ENCODE measurements around the gene DTNA.

The DTNA gene

GRCh38 chr18:34767601-34768027 is 57.5 kb downstream of the DTNA start:
- no peak for DNase-seq (ENCODE audit: low read depth in 2 of 3, low spot score in 2 of 3)

- DNase-seq (ENCODE audit: low read depth in 2 of 3, low spot score in 2 of 3) = no peak
Observed at GRCh38 chr18:34771958-34772357, 61.9 kb downstream of the DTNA start.

GRCh38 chr18:34772887-34773286 is 62.8 kb downstream of the DTNA start:
- DNase-seq (ENCODE audit: low read depth in 2 of 3, low spot score in 2 of 3) = no peak

- no peak for DNase-seq (ENCODE audit: low read depth in 2 of 3, low spot score in 2 of 3)
Observed at GRCh38 chr18:34773378-34773777, 63.3 kb downstream of the DTNA start.

- DNase-seq (ENCODE audit: low read depth in 2 of 3, low spot score in 2 of 3) = no peak
Observed at GRCh38 chr18:34773961-34774766, 64.1 kb downstream of the DTNA start.

- no peak for DNase-seq (ENCODE audit: low read depth in 2 of 3, low spot score in 2 of 3)
Observed at GRCh38 chr18:34775461-34775860, 65.4 kb downstream of the DTNA start.

- DNase-seq (ENCODE audit: low read depth in 2 of 3, low spot score in 2 of 3) = no peak
Observed at GRCh38 chr18:34779112-34779511, 69.0 kb downstream of the DTNA start.

- DNase-seq (ENCODE audit: low read depth in 2 of 3, low spot score in 2 of 3) = no peak
Observed at GRCh38 chr18:34780856-34781255, 70.8 kb downstream of the DTNA start.

- DNase-seq (ENCODE audit: low read depth in 2 of 3, low spot score in 2 of 3) = no peak
Observed at GRCh38 chr18:34783501-34783900, 73.4 kb downstream of the DTNA start.

- no peak for DNase-seq (ENCODE audit: low read depth in 2 of 3, low spot score in 2 of 3)
Observed at GRCh38 chr18:34786162-34786741, 76.2 kb downstream of the DTNA start.

- DNase-seq (ENCODE audit: low read depth in 2 of 3, low spot score in 2 of 3) = no peak
Observed at GRCh38 chr18:34787931-34788532, 77.9 kb downstream of the DTNA start.

GRCh38 chr18:34789768-34790344 is 79.8 kb downstream of the DTNA start:
- no peak for DNase-seq (ENCODE audit: low read depth in 2 of 3, low spot score in 2 of 3)

- DNase-seq (ENCODE audit: low read depth in 2 of 3, low spot score in 2 of 3) = no peak
Observed at GRCh38 chr18:34794348-34794747, 84.2 kb downstream of the DTNA start.

GRCh38 chr18:34795070-34795732 is 85.1 kb downstream of the DTNA start:
- DNase-seq (ENCODE audit: low read depth in 2 of 3, low spot score in 2 of 3) = no peak

- DNase-seq (ENCODE audit: low read depth in 2 of 3, low spot score in 2 of 3) = no peak
Observed at GRCh38 chr18:34796035-34796657, 86.0 kb downstream of the DTNA start.

GRCh38 chr18:34799291-34799690 is 89.2 kb downstream of the DTNA start:
- no peak for DNase-seq (ENCODE audit: low read depth in 2 of 3, low spot score in 2 of 3)

- DNase-seq (ENCODE audit: low read depth in 2 of 3, low spot score in 2 of 3) = no peak
Observed at GRCh38 chr18:34800381-34800780, 90.3 kb downstream of the DTNA start.

- DNase-seq (ENCODE audit: low read depth in 2 of 3, low spot score in 2 of 3) = no peak
Observed at GRCh38 chr18:34801774-34802173, 91.7 kb downstream of the DTNA start.

- no peak for DNase-seq (ENCODE audit: low read depth in 2 of 3, low spot score in 2 of 3)
Observed at GRCh38 chr18:34802959-34803358, 92.9 kb downstream of the DTNA start.

GRCh38 chr18:34803877-34804400 is 93.8 kb downstream of the DTNA start:
- no peak for DNase-seq (ENCODE audit: low read depth in 2 of 3, low spot score in 2 of 3)

Measured in activated CD8-positive, alpha-beta memory T cell treated with anti-CD3 and anti-CD28 coated beads for 48 hours (primary cell).